GM18858 (cell line): ENCODE results near the gene MDM2.
"Not testable (repeated sequence)": the region's sequence is repeated elsewhere in the genome, so short reads cannot be mapped to it uniquely, and the experiment has no call there.

Source experiments
- ATAC-seq: cut with Tn5 transposase; IDR thresholded peaks from one replicate; pipeline ENCODE4 v1.9.1; 2021; ENCODE audit not compliant: unreplicated experiment

MDM2 gene

DNA sequence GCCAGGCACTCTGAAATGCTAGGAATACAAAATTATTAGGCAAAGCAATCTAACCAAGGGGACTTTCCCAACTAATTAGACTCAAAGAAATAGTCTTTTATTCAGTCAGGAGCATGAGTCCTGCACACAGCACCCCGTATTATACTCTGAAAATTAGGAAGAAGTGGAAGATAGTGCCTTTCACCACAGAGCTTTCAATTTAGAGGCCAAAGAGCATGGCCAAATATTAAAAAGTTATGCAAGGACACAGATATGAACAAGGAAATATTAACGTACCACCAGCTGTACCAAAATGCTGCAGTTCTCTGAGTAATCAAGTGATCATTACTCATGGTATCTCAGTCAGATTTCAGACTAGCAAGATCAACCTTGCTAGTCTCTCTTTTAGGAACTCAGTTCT lies 22.6 kb upstream of the MDM2 start:
- no peak for ATAC-seq

- ATAC-seq, result no peak
These were observed 22.2 kb upstream of the MDM2 start for GRCh38 chr12:68785823-68786222.

GRCh38 chr12:68786929-68787328 lies 21.0 kb upstream of the MDM2 start:
- ATAC-seq, result no peak

DNA sequence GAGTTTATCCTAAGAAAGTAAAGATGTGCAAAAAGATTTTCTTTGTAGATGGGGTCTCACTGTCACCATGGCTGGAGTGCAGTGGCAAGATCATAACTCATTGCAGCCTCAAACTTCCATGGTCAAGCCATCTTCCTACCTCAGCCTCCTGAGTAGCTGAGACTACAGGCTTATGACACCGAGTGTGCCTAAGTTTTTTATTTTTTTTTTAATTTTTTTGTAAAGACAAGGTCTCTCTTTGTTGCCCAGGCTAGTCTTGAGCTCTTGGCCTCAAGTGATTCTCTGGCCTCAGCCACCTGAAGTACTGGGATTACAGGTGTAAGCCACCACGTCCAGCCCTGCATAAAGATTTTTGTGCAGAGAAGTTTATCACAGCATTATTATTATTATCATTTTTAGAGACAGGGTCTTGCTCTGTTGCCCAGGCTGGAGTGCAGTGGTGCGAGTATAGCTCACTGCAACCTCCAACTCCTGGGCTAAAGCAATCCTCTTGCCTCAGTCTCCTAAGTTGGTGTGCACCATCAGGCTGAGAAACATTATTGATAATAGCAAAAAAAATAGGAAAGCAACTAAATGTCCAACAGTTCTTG lies 19.3 kb upstream of the MDM2 start:
- ATAC-seq, result no peak

DNA sequence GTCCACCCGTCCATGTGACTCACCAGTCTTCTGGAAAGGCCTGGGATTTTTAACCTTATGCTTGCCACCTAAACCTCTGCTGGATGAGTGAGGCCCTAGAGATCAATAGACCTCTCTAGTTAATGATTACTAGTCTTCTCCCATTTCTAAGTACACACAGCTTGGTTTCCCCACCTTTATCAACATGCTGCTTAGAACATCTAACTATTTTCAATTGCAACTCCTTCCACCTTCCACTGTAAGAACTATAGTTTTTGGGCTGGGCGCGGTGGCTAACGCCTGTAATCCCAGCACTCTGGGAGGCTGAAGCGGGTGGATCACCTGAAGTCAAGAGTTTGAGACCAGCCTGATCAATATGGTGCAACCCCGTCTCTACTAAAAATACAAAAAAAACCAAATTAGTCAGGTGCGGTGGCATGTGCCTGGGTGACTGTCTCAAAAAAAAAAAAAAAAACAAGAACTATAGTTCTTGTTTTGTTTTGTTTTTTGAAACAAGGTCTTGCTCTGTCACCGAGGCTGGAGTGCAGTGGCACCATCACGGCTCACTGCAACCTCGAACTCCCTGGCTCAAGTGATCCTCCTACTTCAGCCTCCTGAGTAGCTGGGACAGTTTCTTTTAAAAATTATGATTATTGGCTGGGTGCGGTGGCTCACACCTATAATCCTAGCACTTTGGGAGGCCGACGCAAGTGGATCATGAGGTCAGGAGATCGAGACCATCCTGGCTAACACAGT lies 18.7 kb upstream of the MDM2 start:
- no peak for ATAC-seq

GRCh38 chr12:68790081-68790951 lies 17.7 kb upstream of the MDM2 start:
- ATAC-seq, result no peak

- no peak for ATAC-seq
These were observed 17.1 kb upstream of the MDM2 start for GRCh38 chr12:68790952-68791234.

DNA sequence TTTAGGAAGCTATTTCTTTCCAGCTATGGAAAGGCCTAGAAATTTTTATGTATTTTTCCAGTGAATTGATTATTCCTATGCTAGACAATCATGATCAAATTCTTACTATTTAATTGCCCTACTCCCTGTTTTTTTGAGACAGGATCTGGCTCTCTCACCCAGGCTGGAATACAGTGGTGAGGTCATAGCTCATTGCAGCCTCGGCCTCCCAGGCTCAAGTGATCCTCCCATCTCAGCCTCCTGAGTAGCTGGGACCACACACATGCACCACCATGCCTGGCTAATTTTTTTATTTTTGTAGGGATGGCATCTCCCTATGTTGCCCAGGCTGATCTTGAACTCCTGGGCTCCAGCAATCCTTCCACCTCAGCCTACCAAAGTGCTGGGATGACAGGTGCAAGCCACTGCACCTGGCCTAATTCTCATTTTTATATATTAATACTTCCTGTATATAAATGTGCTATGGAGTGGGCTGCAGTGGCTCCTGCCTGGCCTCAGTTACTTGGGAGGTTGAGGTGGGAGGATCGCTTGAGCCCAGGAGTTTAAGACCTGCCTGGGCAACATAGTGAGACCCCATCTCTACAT lies 16.0 kb upstream of the MDM2 start:
- ATAC-seq, result no peak

DNA sequence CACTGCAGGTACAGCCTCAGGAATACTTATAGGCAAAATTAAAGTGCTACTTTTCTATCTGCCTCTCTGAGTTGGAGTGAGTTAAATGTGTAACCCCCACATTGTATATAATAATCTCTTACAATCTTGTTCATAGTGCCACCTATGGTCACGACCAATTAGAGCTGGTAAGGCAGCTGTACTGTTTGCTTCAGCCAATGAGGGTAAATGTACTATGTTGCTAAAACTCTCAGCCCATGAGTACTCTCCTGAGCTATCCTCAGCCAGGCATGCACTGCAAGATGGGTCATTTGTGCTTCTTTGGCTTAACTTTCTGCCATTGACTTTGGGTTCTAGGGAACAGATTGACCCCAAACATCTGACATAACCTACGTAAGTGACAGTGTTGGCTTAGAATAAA lies 15.0 kb upstream of the MDM2 start:
- ATAC-seq, result peak; percentile 90

DNA sequence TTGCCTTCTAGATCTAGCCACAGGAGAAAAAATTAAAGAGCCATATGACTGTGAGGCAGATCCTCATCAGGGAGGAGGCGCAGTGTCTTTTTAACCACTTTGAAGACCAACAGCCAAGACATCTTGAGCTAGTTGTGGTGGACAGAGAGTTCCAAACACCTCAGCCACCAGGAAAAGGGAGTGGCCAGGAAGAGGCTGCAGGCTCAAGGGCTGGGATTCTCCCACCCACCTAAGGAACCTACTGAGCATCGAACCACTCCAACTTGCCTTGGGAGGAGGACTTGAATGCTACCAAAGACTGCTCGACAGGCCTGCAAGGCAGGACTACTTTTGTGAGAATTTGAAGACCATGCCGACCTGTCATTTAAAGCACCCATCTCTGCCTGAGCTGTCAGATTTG lies 14.5 kb upstream of the MDM2 start:
- ATAC-seq, result no peak

DNA sequence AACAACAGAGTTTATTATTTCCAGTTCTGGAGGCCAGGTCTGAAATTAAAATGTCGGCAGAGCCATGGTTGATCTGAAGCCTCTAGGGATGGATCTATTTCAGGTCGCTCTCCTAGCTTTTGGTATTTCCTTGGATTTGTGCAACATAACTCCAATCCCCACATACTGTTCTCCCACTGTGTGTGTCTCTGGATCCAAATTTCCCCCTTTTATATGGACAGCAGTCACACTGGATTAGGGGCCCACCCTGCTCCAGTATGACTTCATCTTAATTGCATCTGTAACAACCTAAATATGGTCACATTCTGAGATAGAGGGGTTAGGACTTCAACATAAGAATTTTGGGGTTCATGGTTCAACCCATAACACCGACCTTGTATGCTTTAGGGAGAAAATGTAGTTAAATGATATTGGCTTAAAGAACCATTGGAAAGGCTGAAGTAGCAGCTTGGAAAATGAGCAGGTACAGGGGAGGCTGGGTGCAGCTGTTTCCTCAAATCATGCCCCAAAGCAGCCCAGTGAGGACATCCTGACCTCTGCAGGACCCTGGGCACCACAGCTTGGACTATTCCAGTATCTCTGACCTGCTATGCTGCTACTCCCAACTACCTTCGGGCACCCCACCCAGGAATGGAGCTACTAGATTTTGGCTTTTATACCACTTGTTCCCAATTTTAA lies 13.9 kb upstream of the MDM2 start:
- no peak for ATAC-seq

- ATAC-seq, result no peak
These were observed 13.2 kb upstream of the MDM2 start for GRCh38 chr12:68794653-68795251.

- no peak for ATAC-seq
These were observed 11.6 kb upstream of the MDM2 start for GRCh38 chr12:68796399-68796798.

GRCh38 chr12:68798882-68799234 lies 9.1 kb upstream of the MDM2 start:
- no peak for ATAC-seq

DNA sequence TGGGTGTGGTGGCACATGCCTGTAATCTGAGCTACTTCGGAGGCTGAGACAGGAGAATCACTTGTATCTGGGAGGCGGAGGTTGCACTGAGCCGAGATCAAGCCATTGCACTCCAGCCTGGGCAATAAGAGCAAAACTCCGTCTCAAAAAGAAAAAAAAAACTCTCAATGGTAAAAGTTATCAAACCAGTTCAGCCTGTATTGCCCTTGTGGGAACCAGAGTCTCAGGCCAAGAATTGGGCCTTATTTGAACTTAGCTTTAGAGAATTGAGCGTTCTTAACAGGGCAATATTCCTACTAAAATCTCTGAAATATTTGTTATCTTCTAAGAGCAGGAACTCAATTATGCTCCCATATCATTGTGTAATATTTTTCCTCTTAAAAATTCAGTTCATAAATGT lies 7.7 kb upstream of the MDM2 start:
- ATAC-seq, result no peak

DNA sequence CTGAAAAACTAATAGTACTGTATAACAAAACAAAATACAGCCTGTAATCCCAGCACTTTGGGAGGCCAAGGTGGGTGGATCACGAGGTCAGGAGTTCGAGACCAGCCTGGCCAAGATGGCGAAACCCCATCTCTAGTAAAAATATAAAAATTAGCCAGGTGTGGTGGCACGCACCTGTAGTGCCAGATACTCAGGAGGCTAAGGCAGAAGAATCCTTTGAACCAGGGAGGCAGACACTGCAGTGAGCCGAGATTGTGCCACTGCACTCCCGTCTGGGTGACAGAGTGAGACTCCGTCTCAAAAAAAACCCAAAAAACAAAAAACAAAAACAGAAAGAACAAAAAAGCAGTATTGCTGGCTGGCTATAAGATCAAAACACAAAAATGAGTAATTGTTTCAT lies 6.9 kb upstream of the MDM2 start:
- ATAC-seq, result not testable (repeated sequence)

DNA sequence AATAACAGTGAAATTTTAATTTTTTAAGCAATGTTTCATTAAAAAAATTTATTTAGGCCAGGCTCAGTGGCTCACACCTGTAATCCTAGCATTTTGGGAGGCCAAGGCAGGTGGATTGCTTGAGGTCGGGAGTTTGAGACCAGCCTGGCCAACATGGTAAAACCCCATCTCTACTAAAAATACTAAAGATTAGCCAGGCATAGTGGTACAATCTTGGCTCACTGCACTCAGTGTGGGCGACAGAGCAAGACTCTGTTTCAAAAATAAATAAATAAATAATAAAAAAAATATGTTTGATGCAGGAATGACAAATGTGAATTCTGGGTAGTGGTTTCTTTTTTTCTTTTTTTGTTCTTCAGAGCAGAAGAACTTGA lies 5.6 kb upstream of the MDM2 start:
- ATAC-seq, result not testable (repeated sequence)

GRCh38 chr12:68802911-68803651 lies 4.9 kb upstream of the MDM2 start:
- ATAC-seq, result not testable (repeated sequence)

DNA sequence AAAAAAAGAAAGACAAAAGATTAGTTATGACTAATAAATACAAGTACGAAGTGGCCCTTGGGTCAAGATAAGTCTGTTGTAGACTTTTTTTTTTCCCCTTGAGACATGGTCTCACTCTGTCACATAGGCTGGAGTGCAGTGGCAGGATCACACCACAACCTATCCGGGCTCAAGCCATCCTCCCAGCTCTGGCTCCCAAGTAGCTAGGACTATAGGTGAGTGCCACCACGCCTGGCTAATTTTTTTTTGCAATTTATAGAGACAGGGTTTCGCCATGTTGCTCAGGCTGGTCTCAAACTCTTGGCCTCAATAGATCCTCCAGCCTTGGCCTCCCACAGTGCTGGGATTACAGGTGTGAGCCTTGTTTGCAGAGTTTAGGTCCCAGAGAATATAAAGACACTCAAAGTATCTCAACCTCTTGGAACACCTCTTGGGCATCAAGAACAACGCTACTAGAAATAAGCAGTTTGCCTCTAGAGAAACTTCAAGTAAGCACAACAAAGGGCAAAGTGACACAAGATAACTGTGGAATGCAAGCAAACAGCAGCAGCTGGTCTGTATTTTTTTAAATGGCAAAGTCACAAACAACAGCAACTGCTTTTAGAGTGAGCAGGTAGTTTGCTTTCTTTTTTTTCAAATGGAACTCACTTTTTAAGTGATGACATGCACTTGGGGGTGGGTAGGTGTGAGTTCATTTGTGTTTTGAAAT lies 3.9 kb upstream of the MDM2 start:
- no peak for ATAC-seq
